Tibial nerve (tissue), 4 donors: ENCODE measurements around the gene DOCK2.

Experiments
- CTCF ChIP-seq, 5 experiments: fragments of 200-600 bp in 3 of 5; fragments of 450-650 bp in 2 of 5; sonication (generic) in 3 of 5; IDR thresholded peaks; one replicate each; pipeline ENCODE4 v1.5.1; 2016 to 2019; ENCODE audit warnings: antibody characterized with exemption in 5 of 5, mild to moderate bottlenecking in 3 of 5, moderate library complexity in 2 of 5
- EP300 ChIP-seq, 2 donors: sonication (generic); formaldehyde crosslinking; IDR thresholded peaks; one replicate each; pipeline ENCODE4 v1.6.1; 2017; ENCODE audit warnings: antibody characterized with exemption in 2 of 2, mild to moderate bottlenecking in 1 of 2
- POLR2A ChIP-seq, 2 donors: fragments of 450-650 bp; IDR thresholded peaks; one replicate each; pipeline ENCODE4 v1.6.1; 2017; ENCODE audit warnings: antibody characterized with exemption in 2 of 2, mild to moderate bottlenecking in 2 of 2, moderate library complexity in 2 of 2

DNA sequence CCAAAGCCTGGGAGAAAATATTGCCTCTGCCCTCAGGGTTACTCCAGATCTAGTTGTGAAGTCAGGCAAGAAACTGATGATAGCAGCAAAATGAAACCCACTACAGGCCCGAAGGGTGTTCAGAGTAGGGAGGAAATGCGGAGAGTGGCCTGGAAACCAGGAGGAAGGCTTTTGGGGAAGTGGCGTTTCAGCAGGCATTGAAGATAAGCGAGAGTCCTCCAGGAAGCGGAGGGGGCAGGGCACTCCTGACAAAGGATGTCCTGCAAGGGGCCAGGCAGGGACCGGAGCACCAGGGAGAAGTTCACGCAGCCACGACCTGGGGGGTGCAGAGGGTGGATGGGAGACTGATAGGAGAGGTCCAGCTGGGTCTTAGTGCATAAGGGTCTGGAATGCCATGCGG is 460.9 kb downstream of the DOCK2 start:
- TF ChIP-seq POLR2A (IDR thresholded peaks at IDR 0.05) (no peak), CTCF (IDR thresholded peaks at IDR 0.05) (no peak), EP300 (IDR thresholded peaks at IDR 0.05) (peak in 1 of 2 donors; percentile 13)
